Epithelial cell of prostate (primary cell): Measurements from ENCODE around the gene SESN1.

Experiments
- DNase-seq: peaks from one replicate; pipeline ENCODE4 v3.0.0-alpha.2; 2011; ENCODE audit warnings: low read depth, low spot score
- H3K27ac ChIP-seq: fragments of 450-650 bp; 2 replicates; pipeline ENCODE4 v1.5.1; 2017; ENCODE audit warnings: mild to moderate bottlenecking

The SESN1 gene

DNA sequence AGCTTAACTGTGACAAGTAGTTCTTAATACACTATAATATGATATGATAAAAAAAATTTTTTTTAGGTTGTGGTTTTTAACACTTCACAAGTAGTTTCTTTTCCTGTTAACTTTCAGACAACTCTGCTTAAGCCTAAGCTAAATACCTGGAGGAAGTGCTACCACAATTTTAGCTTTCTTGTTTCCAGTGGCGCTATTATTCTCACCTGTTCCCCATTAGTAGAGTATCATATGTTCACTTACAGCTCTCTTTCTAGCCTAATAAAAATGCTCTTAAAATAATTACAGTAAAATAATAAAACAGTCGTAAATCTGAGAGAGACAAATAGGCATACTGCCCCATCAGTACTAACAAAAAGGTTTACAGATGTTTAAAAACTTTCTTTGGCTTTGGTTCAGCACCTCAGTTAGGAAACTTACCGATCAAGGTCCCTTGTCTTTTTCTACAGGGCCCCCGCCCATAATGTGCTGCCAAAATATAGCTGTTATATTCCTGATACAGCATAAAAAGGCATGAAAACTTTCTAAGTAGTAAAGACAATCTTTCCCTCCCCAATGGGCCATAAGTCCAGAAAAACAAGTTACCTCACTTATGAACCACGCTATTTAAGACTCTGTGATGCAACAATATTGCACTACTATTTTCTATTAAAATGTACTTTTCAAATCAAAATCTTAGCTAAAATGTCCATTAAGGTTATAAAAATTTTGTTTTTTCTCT, 57.9 kb downstream of the SESN1 start:
- H3K27ac ChIP-seq = no peak overlapping the region
- no peak for DNase-seq

DNA sequence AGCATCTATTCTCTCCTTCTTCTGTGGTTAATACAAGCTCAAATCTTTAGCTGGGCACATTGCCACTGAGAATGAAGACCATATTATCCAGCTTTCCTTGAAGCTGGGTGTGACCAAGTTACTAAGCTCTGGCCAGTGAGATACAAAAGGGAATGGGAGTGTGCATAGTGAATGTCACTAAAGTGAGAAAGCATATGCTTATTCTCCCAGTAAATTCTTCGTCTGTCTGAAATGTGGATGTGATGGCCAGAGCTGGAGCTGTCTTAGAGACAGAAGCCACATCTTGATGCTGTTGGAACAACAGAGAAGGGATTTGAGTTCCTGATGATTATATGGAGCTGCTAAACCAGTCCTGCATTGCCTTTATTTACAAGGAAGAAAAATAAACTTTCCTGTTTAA, 60.1 kb downstream of the SESN1 start:
- H3K27ac ChIP-seq = no peak overlapping the region
- no peak for DNase-seq

DNA sequence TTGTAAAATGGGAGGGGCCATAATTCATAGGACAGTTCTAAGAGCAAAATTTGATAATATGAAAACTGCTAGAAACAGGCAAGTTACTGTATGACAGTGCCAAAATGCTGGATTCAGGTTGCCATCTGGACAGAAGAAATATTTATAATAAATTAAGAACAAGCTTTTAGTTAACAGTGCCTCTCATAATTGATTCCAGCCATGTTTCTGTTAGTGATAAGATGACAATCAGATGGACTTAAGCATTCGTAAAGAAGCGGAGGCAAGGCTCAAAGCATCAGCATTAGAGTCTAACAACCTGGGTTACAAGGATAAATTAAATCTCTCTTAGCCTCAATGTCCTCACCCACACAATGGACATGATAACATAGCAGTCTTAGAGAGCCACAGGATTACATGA, 61.0 kb downstream of the SESN1 start:
- no peak for DNase-seq
- H3K27ac ChIP-seq = no peak overlapping the region

DNA sequence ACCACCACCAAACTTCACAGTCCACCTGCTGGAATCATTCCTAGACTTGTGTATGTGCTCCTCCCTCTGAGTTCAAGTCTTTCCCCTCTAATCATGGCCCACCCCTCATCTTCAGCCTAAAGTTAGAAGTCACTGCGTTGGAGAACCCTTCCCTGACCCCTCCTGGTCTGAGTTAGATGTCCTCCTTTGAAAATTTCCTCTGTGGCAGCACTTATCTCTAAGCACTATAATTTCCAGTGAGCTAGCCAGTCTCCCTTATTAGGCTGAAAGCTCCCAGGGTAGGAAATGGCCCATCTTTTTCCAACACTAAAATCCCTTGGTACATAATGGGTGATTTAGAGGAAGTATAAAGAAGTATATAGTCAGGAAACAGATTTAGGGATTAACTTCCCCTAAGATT, 63.2 kb downstream of the SESN1 start:
- no peak for DNase-seq
- no peak overlapping the region for H3K27ac ChIP-seq

DNA sequence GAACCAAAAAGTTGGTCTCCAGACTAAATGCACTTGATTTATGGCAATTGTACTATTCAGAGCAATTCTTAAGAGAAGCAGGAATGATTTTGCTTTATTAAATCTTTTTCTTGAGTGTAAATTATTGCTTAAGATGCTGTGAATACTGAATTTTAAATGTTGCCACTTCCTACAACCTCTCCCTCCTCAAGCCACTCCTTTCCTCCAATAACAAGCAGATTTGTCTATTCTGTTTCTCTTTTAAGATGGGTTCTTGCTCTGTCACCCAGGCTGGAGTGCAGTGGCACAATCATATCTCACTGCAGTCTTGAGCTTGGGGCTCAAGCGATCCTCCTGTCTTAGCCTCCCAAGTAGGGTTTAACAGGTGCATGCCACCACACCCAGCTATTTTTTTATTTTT, 65.3 kb downstream of the SESN1 start:
- DNase-seq = no peak
- H3K27ac ChIP-seq = no peak overlapping the region

DNA sequence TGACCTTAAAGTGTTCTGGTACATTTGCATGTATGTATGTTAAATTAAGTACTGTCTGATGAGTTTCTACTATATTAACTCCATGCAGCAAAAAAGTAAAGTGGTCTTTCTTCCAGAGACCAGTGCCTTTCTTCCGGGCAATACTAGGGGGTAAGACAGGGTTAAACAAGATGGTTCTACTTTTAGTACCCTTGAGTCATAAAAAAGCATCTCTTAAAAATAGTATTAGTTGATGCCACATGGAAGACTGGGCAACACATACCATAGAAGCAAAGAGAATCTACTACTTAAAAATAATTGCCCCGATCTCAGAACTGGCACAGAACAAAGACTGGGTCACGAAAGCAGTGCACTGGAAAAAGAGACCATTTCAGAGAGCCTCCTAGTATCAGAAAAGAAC, 66.2 kb downstream of the SESN1 start:
- DNase-seq = no peak
- H3K27ac ChIP-seq = no peak overlapping the region

DNA sequence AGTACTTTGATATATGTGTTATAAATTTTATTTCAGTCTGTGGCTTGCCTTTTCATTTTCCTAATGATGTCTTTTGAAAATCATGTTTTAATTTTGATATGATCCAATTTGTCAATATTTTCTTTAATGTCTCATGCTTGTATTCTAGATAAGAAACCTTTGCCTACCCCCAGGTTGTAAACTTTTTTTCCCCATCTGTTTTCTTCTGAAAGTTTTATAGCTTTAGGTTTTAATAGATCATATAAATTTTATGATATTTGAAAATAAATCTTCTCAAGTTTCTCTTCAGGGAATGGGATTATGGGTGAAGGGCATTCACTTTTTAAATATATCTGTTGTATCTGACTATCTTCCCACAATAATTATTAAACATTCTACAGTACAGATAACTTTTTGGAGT, 66.7 kb downstream of the SESN1 start:
- no peak overlapping the region for H3K27ac ChIP-seq
- DNase-seq = no peak

DNA sequence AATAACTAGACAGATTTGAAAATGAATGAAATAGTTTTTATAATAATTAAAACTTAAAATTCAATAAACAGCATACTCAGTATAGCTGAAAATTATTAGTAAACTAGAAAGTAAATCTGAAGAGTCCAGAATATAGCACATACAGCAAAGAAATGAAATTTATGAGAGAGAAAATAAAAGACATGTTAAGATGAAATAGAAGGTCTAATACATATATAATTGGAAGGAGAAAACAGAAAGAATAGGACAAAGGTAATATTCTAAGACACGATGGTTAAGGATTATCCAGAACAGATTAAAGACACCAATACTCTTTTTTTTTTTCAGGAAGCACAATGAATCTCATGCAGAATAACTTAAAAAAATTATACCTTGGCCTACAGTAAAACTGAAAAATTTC, 69.0 kb downstream of the SESN1 start:
- DNase-seq = no peak
- H3K27ac ChIP-seq = no peak overlapping the region

DNA sequence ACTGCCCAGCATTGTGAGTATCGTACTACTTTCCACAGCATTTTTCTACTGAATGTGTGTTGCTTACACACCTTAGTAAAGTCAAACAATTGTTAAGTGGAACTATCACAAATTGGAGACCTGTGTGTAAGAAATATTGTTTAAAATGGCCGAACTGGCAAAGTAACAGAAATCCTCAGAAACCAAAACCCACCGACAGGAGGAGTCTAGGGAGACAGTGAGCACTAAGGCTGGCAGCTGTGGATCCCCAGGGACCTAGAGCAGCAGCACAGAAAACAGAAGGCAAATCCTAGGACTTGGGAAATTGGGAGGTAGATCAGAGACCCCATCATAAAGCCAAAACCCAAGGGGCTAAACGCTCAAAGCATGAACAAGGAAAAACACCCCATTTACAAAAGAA, 69.9 kb downstream of the SESN1 start:
- no peak overlapping the region for H3K27ac ChIP-seq
- DNase-seq = no peak

DNA sequence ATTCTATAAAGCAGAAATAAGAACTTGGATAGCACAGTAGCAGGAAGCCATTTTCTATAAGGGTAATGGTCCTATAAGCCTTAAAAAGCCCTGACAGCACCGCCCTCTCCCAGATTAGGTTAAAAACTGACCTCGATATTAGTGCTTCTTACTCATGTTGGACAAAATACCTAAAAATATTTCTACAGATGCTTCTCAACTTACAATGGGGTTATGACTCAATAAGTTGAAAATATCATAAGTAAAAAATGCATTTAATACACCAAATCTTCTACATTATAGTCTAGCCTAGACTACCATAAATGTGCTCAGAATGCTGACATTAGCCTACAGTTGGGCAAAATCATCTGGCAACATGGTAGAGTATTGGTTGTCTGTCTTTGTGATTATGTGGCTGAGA, 70.3 kb downstream of the SESN1 start:
- H3K27ac ChIP-seq = no peak overlapping the region
- no peak for DNase-seq

DNA sequence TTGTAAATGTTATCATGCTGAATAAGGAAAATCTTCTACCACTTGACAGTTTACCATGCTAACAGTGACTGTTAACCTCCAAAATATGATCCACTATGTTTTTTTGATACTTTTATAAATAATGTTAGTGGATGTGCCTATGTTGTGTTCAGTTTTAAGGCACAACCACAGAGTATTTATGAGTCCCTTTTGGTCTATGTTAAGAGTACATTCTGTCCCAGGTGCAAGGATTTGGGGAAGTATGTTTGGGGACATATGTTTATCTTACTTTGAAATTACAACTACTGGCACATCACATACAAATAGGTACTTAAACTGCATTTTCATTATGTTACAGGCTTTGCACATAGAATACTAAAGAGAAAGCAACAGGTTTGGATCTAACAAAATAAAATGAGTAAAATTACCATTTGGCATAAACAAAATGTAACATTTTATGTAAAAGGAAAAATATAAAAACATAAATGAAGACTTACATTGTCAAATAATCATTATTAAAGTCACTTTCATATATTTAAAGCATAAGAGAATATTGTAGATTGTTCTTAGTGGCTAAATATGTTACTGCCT, 71.2 kb downstream of the SESN1 start:
- no peak overlapping the region for H3K27ac ChIP-seq
- DNase-seq = no peak

DNA sequence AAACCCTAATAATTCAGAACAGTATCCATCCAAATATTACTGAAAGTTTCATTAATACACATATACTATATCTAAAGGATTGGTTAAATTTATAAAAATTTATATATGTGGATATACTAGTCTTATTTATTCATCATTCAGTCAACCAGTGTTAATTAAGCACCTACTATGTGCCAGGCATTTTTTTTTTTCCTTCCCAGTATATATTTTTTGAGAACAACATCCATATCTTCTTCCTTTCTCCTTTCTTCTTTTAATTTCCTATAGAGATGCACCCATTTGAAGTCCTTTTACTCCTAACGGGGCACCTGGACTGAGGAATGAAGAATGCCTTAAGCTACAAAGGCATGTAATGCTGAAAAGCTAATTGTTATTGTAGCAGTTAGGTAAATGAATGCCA, 72.8 kb downstream of the SESN1 start:
- no peak for DNase-seq
- no peak overlapping the region for H3K27ac ChIP-seq

DNA sequence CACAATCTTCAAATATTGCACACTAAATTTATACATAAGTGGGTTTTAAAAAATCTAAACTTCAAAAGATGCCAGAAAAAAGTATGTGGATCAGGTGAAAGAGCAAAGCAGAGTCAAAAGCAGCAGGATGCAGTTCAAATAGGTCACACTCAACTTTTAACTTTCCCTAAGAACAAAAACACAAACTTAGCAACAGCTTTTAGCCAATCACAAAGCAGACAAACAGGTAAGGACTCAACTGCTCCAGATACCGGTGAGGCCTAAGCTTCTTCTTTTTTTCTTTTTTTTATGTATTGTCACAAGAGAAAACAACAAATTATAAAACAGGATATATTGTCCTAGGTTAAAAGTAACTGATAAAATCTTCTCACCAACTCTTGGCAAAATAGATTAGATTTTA, 74.7 kb downstream of the SESN1 start:
- H3K27ac ChIP-seq = no peak overlapping the region
- no peak for DNase-seq

DNA sequence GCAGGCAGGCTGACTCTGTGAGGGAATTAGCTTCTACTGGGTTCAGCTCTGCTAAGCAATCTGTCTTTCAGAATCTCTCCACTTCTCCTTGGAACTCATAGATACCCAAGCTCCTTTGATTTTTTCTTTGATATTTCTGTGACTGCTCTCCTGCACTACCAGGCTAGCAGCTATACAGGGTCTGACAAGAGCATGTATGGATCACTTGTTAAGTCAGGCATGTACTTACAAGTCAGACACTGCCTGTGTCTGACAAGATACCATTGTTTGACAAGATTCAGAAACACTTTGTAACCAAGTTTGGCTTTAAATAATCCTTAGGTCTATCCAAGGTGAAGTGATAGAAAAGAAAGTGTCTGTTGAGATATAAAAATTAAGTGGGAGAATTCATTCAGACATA, 79.5 kb downstream of the SESN1 start:
- DNase-seq = peak; percentile 49
- peak overlapping the region; percentile 53 for H3K27ac ChIP-seq

DNA sequence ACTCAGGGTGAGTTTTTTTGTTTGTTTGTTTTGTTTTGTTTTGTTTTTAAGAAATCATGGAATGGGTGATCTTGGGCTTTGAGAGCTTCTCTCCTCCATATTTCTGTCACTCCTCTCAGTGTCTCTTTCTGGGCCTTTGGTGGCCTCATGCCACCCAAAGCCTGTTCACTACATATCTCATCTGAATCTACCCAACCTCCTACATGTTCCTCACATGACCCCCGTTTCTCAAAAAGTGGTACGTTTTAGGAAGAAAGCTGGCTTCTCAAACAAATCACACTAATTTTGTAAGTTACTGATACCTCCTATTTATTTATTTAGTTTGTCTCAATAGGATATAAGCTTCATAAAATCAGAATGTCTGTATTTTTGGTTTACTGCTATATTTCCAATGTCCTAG, 80.0 kb downstream of the SESN1 start:
- peak overlapping the region; percentile 53 for H3K27ac ChIP-seq
- DNase-seq = no peak

DNA sequence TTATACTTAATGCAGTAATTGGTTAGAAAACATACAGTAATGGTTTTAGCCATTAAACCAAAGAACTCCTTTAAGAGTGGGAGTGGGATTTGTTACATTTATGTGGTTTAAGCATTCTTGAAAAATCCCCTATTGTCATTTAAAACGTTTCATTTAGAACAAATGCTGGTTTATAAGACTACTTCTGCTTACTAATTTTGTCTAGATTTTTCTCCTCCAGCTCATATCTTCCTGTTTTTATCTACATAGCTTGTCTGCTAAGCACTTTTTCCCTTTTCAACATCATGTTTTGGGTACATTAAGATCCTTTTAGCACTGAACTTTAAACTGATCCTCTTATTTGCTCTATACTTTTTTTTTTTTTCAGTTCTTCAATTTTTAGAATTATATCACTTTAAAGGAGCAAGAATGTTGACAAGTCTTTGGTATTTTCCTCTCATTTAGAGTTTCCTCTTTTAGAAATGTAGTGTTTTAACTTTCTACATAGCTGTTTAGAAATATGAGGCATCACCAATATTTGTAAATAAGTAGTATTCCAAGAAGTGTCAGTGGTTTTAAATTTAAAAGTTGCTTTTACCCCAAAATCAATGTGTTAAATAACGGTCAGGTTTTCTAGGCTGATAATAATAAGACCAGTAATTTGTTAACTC, 80.9 kb downstream of the SESN1 start:
- DNase-seq = no peak
- no peak overlapping the region for H3K27ac ChIP-seq

DNA sequence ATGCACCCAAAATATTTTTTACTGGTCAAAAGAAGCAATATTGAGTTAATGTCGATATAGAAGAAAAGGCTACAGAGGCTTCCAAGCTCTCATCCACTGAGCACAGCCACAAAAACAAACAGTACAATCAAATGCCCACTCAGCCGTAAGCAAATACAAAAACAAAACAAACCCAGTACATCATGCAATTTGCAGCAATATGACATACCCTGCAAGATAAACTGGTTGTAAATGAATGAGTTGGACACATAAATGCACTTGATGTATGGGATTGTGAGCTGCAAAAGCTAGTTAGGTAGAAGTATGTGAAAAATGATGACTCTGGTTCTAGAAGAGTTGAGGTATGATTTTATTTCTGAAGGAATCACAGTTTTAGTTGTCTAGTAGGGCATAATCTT, 83.9 kb downstream of the SESN1 start:
- H3K27ac ChIP-seq = no peak overlapping the region
- DNase-seq = no peak

DNA sequence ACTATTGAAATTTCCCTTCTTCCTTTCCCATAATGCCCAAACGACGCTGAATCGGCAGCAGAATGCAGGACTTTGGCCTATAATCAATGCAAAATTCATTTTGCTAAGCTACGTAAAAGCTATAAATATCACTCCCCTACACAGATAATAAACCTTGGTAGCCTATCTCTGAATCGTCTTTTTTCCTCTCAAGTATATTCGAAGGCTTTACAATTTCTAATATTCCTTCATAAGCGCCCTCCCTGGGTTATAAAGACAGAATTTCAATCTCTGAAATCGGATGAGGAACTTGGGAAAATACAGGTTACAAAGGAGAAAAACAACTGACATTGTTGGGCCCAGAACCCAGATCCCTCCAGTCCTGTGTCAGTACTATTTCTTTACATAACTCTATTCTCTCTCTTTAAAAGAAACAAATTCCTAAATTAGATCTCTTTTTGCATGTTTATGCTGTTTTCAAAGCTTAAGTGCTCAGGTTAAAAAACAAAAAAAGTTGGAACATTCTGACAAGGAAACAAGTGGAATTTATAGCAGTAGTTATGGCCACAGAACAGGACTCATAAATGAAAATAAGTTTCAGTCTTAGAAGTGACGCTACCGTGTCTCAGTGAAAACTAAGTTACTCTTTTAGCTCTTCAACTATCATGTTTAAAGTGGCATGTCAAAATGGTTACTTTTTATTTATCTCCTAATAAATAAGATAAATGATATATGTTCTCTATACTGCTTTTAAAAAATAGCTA, 84.5 kb downstream of the SESN1 start:
- H3K27ac ChIP-seq = peak overlapping the region; percentile 72
- DNase-seq = no peak

DNA sequence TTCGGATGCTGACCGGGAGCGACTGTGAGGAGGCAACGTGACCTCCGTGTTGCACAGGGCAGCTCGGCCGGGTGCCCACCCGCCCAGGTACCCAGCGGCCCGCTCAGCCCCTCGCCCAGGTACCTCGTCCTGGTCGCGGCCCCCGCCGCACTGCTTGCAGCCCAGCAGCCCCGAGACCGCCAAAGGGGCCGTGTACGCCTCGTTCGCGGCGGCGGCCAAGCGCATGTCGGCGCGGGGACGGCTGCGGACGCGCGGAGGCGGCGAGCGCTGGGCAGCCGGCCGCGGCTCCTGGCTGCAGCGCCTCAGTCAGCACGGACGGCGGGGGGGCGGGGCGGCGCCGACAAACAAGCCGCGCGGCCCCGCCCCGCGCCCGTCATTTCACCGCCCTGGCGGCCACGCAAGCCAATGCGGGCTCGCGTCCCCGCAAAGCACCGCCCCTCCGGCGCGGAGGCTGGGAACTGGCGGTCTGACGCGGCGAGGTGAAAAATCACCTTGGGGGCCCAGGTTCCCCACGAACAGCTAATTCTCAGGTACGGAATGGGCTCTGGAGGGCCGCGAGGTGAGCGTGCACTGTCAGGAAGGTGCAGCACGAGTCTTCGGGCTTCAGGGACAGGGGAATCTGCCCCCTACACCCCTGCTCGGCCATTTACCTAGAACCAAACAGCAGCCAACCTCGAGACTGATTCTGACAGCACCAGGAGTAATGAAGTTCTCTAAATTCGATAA, 85.2 kb downstream of the SESN1 start:
- H3K27ac ChIP-seq = peak overlapping the region; percentile 72
- DNase-seq = peak; percentile 52

DNA sequence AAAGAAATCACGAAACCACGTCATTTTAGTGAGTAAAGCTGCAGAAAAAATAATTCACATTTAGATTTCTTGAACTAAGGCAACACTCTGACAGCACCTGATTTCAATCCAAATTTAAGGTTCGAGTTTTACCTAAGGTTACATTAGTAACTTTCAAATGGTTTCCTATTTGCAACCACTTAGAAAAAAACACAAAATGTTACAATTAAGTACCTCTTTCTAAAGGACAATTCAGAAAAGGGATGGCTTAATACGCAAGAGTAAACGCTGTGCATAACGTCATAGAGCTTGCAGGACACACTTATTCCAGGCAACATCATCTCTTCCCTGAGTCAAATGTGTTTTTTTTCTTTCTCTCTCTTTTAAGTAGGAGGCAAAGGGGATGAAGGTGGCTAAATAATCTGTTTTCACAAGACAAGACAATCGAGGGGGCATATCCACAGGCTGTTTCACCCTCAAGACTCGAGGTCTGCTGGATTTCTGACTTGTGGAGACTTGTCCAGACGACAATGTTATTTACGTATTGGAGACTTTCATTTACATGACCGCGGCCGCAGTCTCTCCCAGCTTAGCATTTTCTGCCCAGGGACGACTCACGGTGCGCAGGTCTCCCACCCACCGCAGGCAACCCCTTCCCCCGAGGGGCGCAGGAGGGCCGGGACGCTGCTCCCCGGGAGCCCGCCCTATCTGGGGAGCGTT, 86.0 kb downstream of the SESN1 start:
- DNase-seq = peak; percentile 41
- H3K27ac ChIP-seq = peak overlapping the region; percentile 72
